ENCODE data around the gene RND1. TPM values are rescaled to one million over a fixed set of nuclear protein-coding genes. Genes with fewer than 3 reads are reported as not detected.

Gene RND1
- polyA plus RNA-seq, 1 of the 3 experiments (the other 2 are of a cell fraction): 0.39 TPM

DNA sequence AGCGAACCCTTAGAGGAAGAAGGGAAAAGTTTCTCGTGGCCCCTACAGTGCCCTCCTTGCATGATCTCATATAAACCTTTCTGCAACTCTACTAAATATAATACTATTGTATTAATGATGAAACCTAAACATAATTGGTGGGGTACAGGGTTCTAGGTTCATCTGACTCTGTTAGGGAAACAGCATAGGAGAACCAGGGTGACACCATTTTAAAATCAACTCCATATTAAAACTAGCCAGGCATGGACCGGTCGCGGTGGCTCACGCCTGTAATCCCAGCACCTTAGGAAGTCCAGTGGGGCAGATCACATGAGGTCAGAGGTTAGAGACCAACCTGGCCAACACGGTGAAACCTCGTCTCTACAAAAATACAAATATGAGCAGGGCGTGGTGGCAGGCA lies 15.0 kb upstream of the RND1 start:
- Histone ChIP-seq H3K4me2 (no peak overlapping the region), H3K36me3 (replicated peaks in 1 of 2; ENCODE audit: control insufficient read depth in 1 of 2, insufficient read depth in 2 of 2, low read length in 1 of 2) (no peaks in the 10 kb centered on the region), H3K9ac (no peak overlapping the region), H3K9me3 (no peaks in the 10 kb centered on the region), H2AFZ (ENCODE audit: low read depth) (no peak overlapping the region), H3F3A (replicated peaks; ENCODE audit: insufficient read depth) (no peaks in the 10 kb centered on the region), H3K9me2 (no peaks in the 10 kb centered on the region), H3K4me1 (ENCODE audit: control insufficient read depth in 1 of 2, insufficient read depth in 2 of 2, low read depth in 1 of 2, low read length in 1 of 2) (peaks cover 5 to 12% of the 10 kb centered on the region in 2 experiments; a peak in 1 of 4 replicates), H3K79me2 (ENCODE audit: insufficient read depth) (no peaks in the 10 kb centered on the region), H4K20me1 (ENCODE audit: insufficient read depth) (no peaks in the 10 kb centered on the region), H3K4me3 (ENCODE audit: low read depth in 2 of 2, low read length in 1 of 2) (no peak overlapping the region), H3K27me3 (ENCODE audit: insufficient read depth) (peaks cover 4% of the 10 kb centered on the region; the same call in 1 of the 2 replicates), H3K27ac (ENCODE audit: low read depth in 2 of 2, low read length in 1 of 2) (no peak overlapping the region)
- TF ChIP-seq, protein P1, sequence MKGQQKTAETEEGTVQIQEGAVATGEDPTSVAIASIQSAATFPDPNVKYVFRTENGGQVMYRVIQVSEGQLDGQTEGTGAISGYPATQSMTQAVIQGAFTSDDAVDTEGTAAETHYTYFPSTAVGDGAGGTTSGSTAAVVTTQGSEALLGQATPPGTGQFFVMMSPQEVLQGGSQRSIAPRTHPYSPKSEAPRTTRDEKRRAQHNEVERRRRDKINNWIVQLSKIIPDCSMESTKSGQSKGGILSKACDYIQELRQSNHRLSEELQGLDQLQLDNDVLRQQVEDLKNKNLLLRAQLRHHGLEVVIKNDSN (IDR thresholded peaks at IDR 0.05; ENCODE audit: borderline replicate concordance, low read depth): no peak
- TF ChIP-seq, protein P2, sequence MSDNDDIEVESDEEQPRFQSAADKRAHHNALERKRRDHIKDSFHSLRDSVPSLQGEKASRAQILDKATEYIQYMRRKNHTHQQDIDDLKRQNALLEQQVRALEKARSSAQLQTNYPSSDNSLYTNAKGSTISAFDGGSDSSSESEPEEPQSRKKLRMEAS (IDR thresholded peaks at IDR 0.05; ENCODE audit: low read depth): no peak
- TF ChIP-seq MXI1 (IDR thresholded peaks at IDR 0.05; ENCODE audit: low read depth, low read length) (no peak), RFX5 (IDR thresholded peaks at IDR 0.05; ENCODE audit: low read length) (no peak), FOXJ3 (CRISPR knock-in tag; IDR thresholded peaks at IDR 0.05) (no peak), MEF2A (IDR thresholded peaks at IDR 0.05; ENCODE audit: borderline replicate concordance, low read depth) (no peak), SMC3 (IDR thresholded peaks at IDR 0.05; ENCODE audit: low read depth, low read length) (no peak), RXRA (IDR thresholded peaks at IDR 0.05; ENCODE audit: borderline replicate concordance, low read depth) (no peak), POLR2AphosphoS5 (IDR thresholded peaks at IDR 0.05; ENCODE audit: low read depth, low read length) (no peak), RAD21 (IDR thresholded peaks at IDR 0.05; ENCODE audit: low read length) (no peak), RCOR1 (IDR thresholded peaks at IDR 0.05; ENCODE audit: low read length) (no peak), EZH2phosphoT487 (IDR thresholded peaks at IDR 0.05; ENCODE audit: borderline replicate concordance, low read depth) (no peak), ELF1 (IDR thresholded peaks at IDR 0.05) (no peak)
- TF ChIP-seq, protein P3, sequence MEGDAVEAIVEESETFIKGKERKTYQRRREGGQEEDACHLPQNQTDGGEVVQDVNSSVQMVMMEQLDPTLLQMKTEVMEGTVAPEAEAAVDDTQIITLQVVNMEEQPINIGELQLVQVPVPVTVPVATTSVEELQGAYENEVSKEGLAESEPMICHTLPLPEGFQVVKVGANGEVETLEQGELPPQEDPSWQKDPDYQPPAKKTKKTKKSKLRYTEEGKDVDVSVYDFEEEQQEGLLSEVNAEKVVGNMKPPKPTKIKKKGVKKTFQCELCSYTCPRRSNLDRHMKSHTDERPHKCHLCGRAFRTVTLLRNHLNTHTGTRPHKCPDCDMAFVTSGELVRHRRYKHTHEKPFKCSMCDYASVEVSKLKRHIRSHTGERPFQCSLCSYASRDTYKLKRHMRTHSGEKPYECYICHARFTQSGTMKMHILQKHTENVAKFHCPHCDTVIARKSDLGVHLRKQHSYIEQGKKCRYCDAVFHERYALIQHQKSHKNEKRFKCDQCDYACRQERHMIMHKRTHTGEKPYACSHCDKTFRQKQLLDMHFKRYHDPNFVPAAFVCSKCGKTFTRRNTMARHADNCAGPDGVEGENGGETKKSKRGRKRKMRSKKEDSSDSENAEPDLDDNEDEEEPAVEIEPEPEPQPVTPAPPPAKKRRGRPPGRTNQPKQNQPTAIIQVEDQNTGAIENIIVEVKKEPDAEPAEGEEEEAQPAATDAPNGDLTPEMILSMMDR (IDR thresholded peaks at IDR 0.05): no peak
- TF ChIP-seq, protein P4, sequence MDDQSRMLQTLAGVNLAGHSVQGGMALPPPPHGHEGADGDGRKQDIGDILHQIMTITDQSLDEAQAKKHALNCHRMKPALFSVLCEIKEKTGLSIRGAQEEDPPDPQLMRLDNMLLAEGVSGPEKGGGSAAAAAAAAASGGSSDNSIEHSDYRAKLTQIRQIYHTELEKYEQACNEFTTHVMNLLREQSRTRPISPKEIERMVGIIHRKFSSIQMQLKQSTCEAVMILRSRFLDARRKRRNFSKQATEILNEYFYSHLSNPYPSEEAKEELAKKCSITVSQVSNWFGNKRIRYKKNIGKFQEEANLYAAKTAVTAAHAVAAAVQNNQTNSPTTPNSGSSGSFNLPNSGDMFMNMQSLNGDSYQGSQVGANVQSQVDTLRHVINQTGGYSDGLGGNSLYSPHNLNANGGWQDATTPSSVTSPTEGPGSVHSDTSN (IDR thresholded peaks at IDR 0.05): no peak
- TF ChIP-seq, protein P5, sequence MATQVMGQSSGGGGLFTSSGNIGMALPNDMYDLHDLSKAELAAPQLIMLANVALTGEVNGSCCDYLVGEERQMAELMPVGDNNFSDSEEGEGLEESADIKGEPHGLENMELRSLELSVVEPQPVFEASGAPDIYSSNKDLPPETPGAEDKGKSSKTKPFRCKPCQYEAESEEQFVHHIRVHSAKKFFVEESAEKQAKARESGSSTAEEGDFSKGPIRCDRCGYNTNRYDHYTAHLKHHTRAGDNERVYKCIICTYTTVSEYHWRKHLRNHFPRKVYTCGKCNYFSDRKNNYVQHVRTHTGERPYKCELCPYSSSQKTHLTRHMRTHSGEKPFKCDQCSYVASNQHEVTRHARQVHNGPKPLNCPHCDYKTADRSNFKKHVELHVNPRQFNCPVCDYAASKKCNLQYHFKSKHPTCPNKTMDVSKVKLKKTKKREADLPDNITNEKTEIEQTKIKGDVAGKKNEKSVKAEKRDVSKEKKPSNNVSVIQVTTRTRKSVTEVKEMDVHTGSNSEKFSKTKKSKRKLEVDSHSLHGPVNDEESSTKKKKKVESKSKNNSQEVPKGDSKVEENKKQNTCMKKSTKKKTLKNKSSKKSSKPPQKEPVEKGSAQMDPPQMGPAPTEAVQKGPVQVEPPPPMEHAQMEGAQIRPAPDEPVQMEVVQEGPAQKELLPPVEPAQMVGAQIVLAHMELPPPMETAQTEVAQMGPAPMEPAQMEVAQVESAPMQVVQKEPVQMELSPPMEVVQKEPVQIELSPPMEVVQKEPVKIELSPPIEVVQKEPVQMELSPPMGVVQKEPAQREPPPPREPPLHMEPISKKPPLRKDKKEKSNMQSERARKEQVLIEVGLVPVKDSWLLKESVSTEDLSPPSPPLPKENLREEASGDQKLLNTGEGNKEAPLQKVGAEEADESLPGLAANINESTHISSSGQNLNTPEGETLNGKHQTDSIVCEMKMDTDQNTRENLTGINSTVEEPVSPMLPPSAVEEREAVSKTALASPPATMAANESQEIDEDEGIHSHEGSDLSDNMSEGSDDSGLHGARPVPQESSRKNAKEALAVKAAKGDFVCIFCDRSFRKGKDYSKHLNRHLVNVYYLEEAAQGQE (IDR thresholded peaks at IDR 0.05; ENCODE audit: low read depth, low read length): no peak
- TF ChIP-seq, protein P6, sequence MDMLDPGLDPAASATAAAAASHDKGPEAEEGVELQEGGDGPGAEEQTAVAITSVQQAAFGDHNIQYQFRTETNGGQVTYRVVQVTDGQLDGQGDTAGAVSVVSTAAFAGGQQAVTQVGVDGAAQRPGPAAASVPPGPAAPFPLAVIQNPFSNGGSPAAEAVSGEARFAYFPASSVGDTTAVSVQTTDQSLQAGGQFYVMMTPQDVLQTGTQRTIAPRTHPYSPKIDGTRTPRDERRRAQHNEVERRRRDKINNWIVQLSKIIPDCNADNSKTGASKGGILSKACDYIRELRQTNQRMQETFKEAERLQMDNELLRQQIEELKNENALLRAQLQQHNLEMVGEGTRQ (IDR thresholded peaks at IDR 0.05; ENCODE audit: borderline replicate concordance, low read depth, low read length): no peak
- ChIA-PET POLR2A (interaction anchor here (1.4 to 2.0 kb wide), 2 partner anchors 14 to 29 kb away, joined by 3 to 7 read pairs; partner anchors contain the start of genes DDX23 and RND1), CTCF (interaction anchor here (0.8 to 34.8 kb wide), 3 partner anchors 5 to 27 kb away, joined by 3 to 667 read pairs (median 667); partner anchors contain the start of genes DDX23 and RND1)
- 82% methylated on average over 9 of the region's 9 CpGs for WGBS (ENCODE audit: low lambda C conversion rate)
- DNase-seq: no peak

Data from SK-N-SH (cell line).